Measurements from ENCODE around the gene TBC1D21.

The TBC1D21 gene, protein sequence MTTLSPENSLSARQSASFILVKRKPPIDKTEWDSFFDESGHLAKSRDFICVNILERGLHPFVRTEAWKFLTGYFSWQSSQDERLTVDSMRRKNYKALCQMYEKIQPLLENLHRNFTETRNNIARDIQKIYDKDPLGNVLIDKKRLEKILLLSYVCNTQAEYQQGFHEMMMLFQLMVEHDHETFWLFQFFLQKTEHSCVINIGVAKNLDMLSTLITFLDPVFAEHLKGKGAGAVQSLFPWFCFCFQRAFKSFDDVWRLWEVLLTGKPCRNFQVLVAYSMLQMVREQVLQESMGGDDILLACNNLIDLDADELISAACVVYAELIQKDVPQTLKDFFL

DNA sequence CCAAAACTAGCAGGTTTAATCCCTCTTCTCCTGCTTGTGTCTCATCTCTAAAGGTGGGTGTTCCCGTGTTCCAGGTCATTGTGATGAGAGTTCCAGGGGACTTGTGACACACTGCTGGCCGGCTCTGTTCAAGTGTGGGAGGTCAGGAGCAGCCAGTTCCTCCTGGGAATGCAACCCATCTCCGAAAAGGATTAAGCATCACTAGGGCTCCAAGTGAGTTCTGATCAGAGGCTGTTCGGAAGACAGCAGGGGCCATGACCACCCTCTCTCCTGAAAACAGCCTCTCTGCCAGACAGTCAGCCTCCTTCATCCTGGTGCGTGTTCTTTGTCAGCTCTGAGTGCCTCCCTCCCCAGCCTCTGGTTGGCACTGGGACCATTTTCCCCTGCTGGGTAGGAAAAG lies at the start of gene TBC1D21:
Gene TBC1D21, plus strand, starts transcription at position 109 of the 400 bp plus-strand sequence. Its CDS starts 146 bp downstream, at position 255.
- Histone ChIP-seq H3K36me3 (ENCODE audit: control insufficient read depth, insufficient read depth, low read length, severe bottlenecking) (no peaks in the 10 kb centered on the region), H3K9me3 (ENCODE audit: control insufficient read depth, low read length) (no peaks in the 10 kb centered on the region), H3K4me3 (ENCODE audit: low read length) (no peak within 1 kb of the TSS), H3K27me3 (replicated peaks; ENCODE audit: control insufficient read depth, insufficient read depth, low read length) (peaks cover 23% of the 10 kb centered on the region), H3K9ac (ENCODE audit: low read length) (no peak within 1 kb of the TSS), H3K4me1 (ENCODE audit: control insufficient read depth, insufficient read depth, low read length) (peaks cover 4% of the 10 kb centered on the region)
- no peak for DNase-seq (ENCODE audit: low read depth)

DNA sequence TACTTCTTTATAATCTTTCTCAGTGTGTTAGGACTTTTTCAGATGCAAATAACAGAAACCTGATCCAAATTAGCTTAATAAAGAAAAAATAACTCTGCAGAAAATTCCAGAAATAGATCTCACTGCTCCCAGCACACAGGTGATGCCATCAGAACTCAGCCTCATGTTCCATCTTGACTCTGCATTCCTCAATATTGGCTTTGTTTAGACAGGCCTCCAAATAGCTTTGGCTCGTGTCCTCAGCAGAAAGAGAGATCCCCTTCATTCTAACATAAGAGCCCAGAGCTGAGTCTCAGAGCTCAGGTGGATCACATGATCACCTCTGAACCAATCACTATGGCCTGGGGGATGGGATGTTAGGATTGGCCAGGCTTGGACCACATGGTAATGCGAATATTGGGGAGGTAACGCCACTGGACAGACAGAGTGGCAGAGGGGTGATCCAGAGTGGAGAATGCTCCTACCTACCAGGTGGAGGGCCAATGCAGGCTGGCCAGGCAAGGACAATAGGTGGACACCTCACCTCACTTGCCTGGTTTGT lies 46.6 kb upstream of the TBC1D21 start:
- peaks cover 53% of the 10 kb centered on the region for H3K27me3 ChIP-seq (replicated peaks; ENCODE audit: control insufficient read depth, insufficient read depth, low read length)
- H3K9me3 ChIP-seq (ENCODE audit: control insufficient read depth, low read length) = peaks cover 4% of the 10 kb centered on the region
- H3K4me3 ChIP-seq (ENCODE audit: low read length) = no peak overlapping the region
- H3K9ac ChIP-seq (ENCODE audit: low read length) = no peak overlapping the region
- H3K4me1 ChIP-seq (ENCODE audit: control insufficient read depth, insufficient read depth, low read length) = no peaks in the 10 kb centered on the region
- DNase-seq (ENCODE audit: low read depth) = no peak
- no peaks in the 10 kb centered on the region for H3K36me3 ChIP-seq (ENCODE audit: control insufficient read depth, insufficient read depth, low read length, severe bottlenecking)

DNA sequence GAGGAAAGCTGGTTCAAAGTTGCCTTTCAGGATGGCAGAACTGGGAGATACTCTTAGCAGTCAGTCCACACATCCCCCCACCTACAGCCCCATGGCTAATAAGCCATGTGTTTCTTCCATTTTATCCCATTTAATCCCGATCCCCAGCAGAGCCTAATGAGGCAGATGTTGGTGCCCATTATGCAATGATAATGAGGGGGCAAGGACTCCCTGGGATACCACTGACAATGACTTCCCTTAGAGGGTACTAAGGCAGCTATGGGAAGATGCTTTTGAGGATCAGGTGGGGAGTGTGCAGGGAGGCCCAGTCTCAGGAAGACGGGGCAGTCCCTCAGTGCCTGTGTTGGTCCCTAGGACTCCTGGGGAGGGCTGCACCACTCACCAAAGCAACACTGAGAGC lies 43.8 kb upstream of the TBC1D21 start:
- Histone ChIP-seq H3K27me3 (replicated peaks; ENCODE audit: control insufficient read depth, insufficient read depth, low read length) (peaks cover 63% of the 10 kb centered on the region), H3K4me3 (ENCODE audit: low read length) (no peak overlapping the region), H3K9ac (ENCODE audit: low read length) (no peak overlapping the region), H3K9me3 (ENCODE audit: control insufficient read depth, low read length) (peaks cover 4% of the 10 kb centered on the region), H3K4me1 (ENCODE audit: control insufficient read depth, insufficient read depth, low read length) (no peaks in the 10 kb centered on the region), H3K36me3 (ENCODE audit: control insufficient read depth, insufficient read depth, low read length, severe bottlenecking) (no peaks in the 10 kb centered on the region)
- DNase-seq (ENCODE audit: low read depth) = no peak

DNA sequence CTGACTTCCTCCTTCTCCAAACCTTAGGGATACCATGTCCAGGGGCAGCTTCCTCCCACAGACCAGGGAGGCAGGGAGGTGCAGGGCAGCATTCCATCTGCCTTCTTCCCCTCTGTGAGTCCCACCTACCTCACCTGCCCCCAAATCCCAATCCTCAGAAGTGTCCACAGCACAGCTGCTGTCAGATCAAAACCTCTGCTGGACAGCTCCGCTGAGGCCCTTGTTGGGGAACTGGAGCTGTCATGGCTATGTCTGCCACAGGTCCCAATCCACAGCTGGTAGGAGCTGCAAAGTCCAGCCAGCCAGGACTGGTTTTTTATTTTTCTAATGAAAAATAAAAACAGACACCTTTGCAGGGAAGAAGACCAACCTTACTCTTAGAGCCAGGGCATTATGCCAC lies 40.7 kb upstream of the TBC1D21 start:
- Histone ChIP-seq H3K9me3 (ENCODE audit: control insufficient read depth, low read length) (peaks cover under 1% of the 10 kb centered on the region), H3K36me3 (ENCODE audit: control insufficient read depth, insufficient read depth, low read length, severe bottlenecking) (no peaks in the 10 kb centered on the region), H3K4me1 (ENCODE audit: control insufficient read depth, insufficient read depth, low read length) (no peaks in the 10 kb centered on the region), H3K27me3 (replicated peaks; ENCODE audit: control insufficient read depth, insufficient read depth, low read length) (peaks cover 77% of the 10 kb centered on the region), H3K4me3 (ENCODE audit: low read length) (no peak overlapping the region), H3K9ac (ENCODE audit: low read length) (no peak overlapping the region)
- DNase-seq (ENCODE audit: low read depth) = no peak

DNA sequence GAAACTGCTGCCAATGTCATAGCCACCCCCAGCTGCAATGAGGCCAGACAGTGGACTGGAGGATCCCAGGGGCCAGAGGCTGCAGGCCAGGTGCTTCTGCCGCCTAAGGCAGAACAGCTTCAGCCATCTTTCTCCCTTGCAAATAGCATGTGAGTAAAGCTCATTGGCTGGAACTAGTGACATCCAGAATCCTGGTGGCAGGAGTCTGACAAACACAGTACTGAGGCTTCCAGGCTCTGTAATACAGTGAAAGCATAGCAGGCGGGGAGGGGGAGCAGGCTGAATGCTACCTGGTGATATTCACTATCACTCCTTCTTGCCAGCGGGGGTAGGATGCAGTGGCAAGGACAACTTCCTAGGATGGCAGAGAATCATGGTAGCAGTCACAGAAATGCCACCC lies 36.5 kb upstream of the TBC1D21 start:
- DNase-seq (ENCODE audit: low read depth) = no peak
- Histone ChIP-seq H3K27me3 (replicated peaks; ENCODE audit: control insufficient read depth, insufficient read depth, low read length) (peaks cover 84% of the 10 kb centered on the region), H3K9me3 (ENCODE audit: control insufficient read depth, low read length) (no peaks in the 10 kb centered on the region), H3K4me3 (ENCODE audit: low read length) (no peak overlapping the region), H3K9ac (ENCODE audit: low read length) (no peak overlapping the region), H3K4me1 (ENCODE audit: control insufficient read depth, insufficient read depth, low read length) (no peaks in the 10 kb centered on the region), H3K36me3 (ENCODE audit: control insufficient read depth, insufficient read depth, low read length, severe bottlenecking) (no peaks in the 10 kb centered on the region)

DNA sequence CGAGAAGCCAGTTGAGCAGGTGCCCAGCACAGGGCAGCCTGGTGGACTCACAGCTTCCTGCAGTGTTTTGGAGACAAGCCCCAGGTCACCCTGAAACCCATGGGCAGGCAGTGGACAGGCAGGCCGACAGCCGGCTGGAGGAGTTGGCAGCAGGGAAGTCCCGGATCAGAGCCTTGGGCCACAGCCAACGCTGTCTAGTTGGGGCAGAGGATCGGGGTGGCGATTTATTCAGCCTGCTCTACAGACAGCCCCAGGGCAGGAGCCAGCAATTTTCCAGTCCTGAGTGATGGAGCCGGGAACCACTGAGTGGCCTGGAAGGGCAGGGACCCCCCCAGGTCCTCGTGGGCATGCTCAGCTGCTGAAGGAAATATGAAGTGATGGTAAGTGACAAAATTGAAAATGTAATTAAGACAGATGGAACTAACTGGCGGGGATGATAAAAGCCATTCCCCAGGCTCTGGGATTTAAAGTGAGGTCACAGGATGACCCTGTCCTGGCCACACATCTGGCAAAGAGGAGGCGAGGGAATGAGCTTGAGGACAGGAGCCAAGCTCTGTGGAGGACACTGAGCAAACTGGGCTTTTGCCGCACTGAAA lies 34.4 kb upstream of the TBC1D21 start:
- no peaks in the 10 kb centered on the region for H3K36me3 ChIP-seq (ENCODE audit: control insufficient read depth, insufficient read depth, low read length, severe bottlenecking)
- H3K4me3 ChIP-seq (ENCODE audit: low read length) = no peak overlapping the region
- no peaks in the 10 kb centered on the region for H3K4me1 ChIP-seq (ENCODE audit: control insufficient read depth, insufficient read depth, low read length)
- DNase-seq (ENCODE audit: low read depth) = peak; percentile 24
- no peak overlapping the region for H3K9ac ChIP-seq (ENCODE audit: low read length)
- peaks cover 3% of the 10 kb centered on the region for H3K9me3 ChIP-seq (ENCODE audit: control insufficient read depth, low read length)
- H3K27me3 ChIP-seq (replicated peaks; ENCODE audit: control insufficient read depth, insufficient read depth, low read length) = peaks cover 77% of the 10 kb centered on the region

DNA sequence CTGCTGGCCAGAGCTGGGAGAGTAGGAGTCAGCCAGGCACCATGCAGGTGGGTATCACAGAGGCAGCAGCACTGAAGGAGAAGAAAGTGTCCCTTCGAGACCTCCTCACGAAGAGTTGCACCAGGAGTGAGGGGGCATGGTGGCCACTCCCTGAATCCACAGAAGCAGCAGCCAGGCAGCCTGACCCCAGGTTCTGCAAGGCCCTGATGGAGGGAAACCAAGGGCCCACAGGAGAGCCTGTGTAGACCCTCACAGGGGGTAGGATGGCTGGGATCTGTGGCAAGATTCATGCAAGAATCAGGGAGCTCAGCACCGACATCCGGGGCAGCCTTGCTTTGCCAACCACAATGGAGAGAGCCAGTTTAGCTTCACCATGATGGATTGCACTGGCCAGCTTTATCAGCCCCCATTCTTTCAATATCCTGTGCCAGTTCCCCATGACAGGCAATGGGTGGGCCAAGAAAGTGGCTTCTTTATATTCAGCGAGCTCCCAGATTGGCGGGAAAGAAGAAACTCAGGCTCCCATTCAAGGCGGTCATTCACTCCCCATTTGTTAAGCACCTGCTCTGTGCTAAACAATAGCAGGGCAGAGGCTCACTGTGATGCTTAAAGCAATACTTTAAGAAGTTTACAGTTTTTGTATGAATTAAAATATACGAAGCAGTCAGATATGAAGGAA lies 33.5 kb upstream of the TBC1D21 start:
- Histone ChIP-seq H3K9me3 (ENCODE audit: control insufficient read depth, low read length) (peaks cover 4% of the 10 kb centered on the region), H3K9ac (ENCODE audit: low read length) (no peak overlapping the region), H3K27me3 (replicated peaks; ENCODE audit: control insufficient read depth, insufficient read depth, low read length) (peaks cover 81% of the 10 kb centered on the region), H3K4me3 (ENCODE audit: low read length) (no peak overlapping the region), H3K4me1 (ENCODE audit: control insufficient read depth, insufficient read depth, low read length) (no peaks in the 10 kb centered on the region), H3K36me3 (ENCODE audit: control insufficient read depth, insufficient read depth, low read length, severe bottlenecking) (no peaks in the 10 kb centered on the region)
- no peak for DNase-seq (ENCODE audit: low read depth)

DNA sequence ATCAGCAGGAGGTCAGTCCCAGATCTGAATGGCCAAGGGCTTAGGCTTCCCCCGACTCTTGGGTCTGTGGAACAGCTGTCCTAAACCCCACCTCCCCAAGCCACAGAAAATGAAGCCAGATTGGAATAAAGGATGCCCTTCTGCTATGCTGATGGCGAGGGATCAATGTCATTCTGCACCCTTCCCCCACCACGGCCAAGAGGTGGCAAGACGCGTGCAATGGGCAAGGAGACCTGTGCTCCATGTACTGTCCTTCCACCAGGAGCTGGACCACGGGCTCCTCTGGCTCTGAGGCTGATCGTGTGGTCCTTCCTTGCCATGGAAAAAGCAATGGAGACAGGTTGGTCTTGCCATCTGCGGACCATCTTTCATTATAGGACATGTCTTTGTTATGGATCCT lies 32.6 kb upstream of the TBC1D21 start:
- H3K9ac ChIP-seq (ENCODE audit: low read length) = no peak overlapping the region
- peaks cover 4% of the 10 kb centered on the region for H3K9me3 ChIP-seq (ENCODE audit: control insufficient read depth, low read length)

DNA sequence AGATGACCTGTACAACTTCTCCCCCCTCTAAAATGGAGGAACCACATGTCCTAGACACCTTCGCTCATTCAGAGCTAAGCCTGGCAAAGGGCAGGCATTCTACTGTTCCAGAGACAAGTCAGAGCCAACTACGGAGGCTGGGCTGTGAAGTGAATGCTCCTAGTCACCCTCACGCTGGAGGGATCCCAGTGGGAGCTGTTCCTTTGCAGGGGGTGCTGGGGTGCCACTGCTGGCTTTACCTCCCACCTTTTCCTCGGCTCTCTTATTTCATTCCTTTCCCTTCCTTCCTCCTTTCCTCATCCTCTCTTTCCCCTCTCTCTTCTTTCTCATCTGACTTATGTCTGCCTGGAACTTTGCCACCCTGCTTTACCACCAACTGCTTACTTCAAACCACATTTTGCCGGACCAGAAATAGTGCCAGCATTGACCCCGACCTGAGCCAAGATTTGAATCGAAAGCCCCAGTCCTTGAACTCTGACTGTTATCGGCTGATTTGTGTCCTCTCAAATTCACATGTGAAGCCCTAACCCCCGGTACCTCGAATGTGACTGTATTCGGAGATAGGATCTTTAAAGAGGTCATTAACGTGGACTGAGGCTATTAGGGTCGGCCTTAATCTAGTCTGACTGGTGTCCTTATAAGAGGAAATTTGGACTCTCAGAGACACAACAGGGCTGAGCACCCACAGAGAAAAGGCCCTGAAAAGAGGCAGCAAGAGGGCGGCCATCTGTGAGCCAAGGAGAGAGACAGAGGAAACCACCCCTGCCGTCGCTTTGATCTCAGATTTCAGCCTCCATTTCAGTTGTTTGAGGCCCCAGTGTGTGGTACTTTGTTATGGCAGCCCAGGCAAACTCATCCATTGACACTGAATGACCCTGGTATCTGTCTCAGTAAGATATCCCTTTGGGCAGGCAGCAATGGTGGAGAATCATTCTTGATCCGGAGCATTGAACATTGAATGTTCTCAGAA lies 31.3 kb upstream of the TBC1D21 start:
- no peaks in the 10 kb centered on the region for H3K36me3 ChIP-seq (ENCODE audit: control insufficient read depth, insufficient read depth, low read length, severe bottlenecking)
- H3K4me1 ChIP-seq (ENCODE audit: control insufficient read depth, insufficient read depth, low read length) = no peaks in the 10 kb centered on the region
- no peak overlapping the region for H3K9ac ChIP-seq (ENCODE audit: low read length)
- no peak overlapping the region for H3K4me3 ChIP-seq (ENCODE audit: low read length)
- DNase-seq (ENCODE audit: low read depth) = no peak
- peaks cover 4% of the 10 kb centered on the region for H3K9me3 ChIP-seq (ENCODE audit: control insufficient read depth, low read length)
- peaks cover 77% of the 10 kb centered on the region for H3K27me3 ChIP-seq (replicated peaks; ENCODE audit: control insufficient read depth, insufficient read depth, low read length)

More for the DNA sequence above, 32.6 kb upstream of the TBC1D21 start:
- no peak for DNase-seq (ENCODE audit: low read depth)
- Histone ChIP-seq H3K4me1 (ENCODE audit: control insufficient read depth, insufficient read depth, low read length) (no peaks in the 10 kb centered on the region), H3K4me3 (ENCODE audit: low read length) (no peak overlapping the region), H3K36me3 (ENCODE audit: control insufficient read depth, insufficient read depth, low read length, severe bottlenecking) (no peaks in the 10 kb centered on the region), H3K27me3 (replicated peaks; ENCODE audit: control insufficient read depth, insufficient read depth, low read length) (peaks cover 80% of the 10 kb centered on the region)

DNA sequence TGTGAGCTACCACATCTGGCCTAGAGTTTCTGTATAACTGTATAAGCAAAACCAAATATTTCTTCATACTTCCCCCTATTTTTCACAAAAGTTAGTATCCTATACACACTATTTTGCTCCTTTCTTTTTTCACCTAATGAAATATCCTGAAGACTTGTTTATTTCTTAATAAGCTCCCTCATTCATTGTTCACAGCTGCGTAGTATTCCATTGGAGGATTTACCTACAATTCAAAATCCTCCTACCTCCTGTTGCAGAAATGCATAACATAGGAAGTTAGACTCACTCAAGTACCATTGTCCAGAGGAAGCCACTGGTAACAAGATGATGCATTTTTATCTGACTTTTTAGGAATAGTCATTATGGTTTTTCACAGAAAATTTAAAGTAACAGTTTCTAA lies 29.6 kb upstream of the TBC1D21 start:
- Histone ChIP-seq H3K4me3 (ENCODE audit: low read length) (no peak overlapping the region), H3K4me1 (ENCODE audit: control insufficient read depth, insufficient read depth, low read length) (no peaks in the 10 kb centered on the region), H3K9me3 (ENCODE audit: control insufficient read depth, low read length) (peaks cover 4% of the 10 kb centered on the region), H3K9ac (ENCODE audit: low read length) (no peak overlapping the region), H3K36me3 (ENCODE audit: control insufficient read depth, insufficient read depth, low read length, severe bottlenecking) (no peaks in the 10 kb centered on the region), H3K27me3 (replicated peaks; ENCODE audit: control insufficient read depth, insufficient read depth, low read length) (peaks cover 78% of the 10 kb centered on the region)
- no peak for DNase-seq (ENCODE audit: low read depth)

Data from adipocyte (in vitro differentiated cells).